MV-4-11 (cell line): ENCODE data around the gene HES3.

ENCODE experiments used
- DNase-seq: peaks from one replicate; lab custom pipeline; 2025; lab: John Stamatoyannopoulos, UW

HES3 gene, protein sequence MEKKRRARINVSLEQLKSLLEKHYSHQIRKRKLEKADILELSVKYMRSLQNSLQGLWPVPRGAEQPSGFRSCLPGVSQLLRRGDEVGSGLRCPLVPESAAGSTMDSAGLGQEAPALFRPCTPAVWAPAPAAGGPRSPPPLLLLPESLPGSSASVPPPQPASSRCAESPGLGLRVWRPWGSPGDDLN

GRCh38 chr1:6243993-6244392 lies at the start of gene HES3:
Gene HES3, plus strand, starts transcription at chr1:6244179. Its CDS starts 187 bp downstream, at chr1:6244366.
- no peak for DNase-seq

- peak; percentile 55 for DNase-seq
These were observed 46.1 kb upstream of the HES3 start for GRCh38 chr1:6197746-6198427.

DNA sequence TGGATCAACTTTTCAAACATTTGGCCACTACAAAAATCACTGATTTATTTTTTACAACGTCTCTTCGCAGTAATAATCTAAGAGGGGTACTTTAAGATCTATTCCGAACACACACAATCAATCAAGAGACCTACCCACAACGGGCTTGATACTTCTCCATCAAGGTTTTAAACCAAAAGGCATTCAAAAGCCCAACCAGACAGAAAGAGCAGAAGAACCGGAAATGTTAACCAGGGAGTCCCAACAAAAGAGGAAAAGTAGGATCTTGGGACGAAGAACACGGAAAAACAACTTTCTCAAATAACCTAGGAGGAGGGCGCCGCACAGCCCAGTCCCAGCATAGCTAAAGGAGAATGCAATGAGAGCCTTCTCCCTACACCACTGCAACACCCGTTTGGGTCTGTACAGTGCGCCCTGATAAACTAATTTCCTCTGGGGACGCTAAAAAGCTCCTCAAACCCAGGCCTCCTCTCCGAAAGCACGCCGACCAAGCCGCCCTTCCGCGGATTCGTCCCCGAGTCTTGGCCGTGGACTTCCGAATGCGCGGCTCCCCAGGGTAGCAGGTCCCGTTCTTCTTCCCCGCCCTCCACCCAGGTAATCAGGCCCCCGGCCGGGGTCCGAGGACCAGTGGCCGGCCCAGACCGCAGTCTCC lies 45.2 kb upstream of the HES3 start:
- DNase-seq, result no peak

DNA sequence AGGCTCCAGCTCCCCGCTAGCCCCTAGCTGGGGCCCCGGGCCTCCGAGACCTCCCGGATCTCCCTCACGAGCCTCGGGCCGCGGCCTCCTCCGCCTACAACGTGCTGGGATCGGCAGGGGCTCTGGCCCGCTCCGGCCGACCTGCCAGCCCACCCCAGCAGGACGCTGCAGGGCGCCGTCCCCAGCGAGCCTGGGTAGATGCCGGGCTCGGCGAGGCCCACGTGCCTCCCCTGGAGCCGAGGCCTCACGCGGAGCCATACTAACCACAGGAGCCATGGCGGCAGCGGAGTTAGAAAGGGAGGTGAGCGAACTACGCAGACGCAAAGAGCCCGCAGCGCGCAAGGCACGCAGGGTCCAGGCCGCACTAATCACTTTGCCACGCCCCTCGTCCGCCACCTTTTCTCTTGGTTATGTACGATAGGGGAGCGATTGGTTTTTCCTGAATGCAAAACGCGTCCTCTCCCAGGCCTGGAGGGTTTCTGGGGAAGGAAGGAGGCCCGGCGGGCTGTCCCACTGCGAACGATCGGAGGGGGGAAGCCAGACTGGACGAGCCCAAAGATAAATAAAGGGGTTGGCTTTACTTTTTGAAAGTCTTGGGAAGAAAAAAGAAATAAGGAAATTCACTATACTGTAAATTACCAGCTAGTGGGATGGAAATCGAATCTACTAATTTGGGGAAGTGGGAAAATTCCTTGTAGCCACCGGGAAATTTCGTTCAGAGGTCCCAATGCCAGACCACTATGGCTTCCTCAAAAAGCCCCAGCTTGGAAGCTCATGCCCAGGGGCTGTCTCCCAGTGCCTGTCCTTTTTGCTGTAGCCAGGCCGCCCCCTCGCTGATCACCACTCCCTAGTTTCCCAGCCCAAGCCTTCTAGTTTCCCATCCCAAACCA lies 44.4 kb upstream of the HES3 start, which contains the start of gene RPL22:
TSS of gene RPL22 (minus strand) at position 298 of the 890 bp plus-strand sequence. CDS start at position 276, 22 bp downstream.
- peak; percentile 99 for DNase-seq

DNA sequence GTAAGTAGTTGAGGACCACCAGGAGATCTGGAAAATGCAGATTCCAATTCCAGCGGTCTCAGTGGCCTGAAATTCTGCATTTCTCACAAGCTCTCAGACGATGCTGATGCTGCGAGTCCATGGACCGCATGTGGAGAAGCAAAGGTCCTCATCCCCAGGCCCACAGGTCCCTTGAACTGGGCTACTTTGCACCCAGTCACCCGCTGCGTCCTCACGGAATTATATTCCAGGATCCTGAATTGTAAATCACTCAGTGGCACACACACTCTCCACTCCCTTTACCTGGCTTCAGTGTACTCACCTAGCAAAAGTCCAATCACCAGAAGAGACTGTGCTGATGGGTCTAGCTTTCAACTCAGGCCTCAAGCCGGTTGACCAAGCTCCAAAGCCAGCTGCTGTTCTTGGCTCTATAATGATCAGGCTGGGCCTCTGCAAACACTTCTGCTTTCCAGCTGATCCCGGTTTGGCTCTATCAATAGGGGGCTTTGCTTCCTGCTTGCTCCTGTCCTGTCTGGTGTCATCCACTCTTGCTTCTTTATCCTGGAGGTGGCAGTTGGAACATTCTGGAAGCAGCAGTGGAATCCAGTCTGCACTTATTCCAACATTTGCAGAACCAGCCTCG lies 43.7 kb upstream of the HES3 start:
- DNase-seq, result peak; percentile 22

GRCh38 chr1:6202256-6202655 lies 41.7 kb upstream of the HES3 start:
- no peak for DNase-seq

DNA sequence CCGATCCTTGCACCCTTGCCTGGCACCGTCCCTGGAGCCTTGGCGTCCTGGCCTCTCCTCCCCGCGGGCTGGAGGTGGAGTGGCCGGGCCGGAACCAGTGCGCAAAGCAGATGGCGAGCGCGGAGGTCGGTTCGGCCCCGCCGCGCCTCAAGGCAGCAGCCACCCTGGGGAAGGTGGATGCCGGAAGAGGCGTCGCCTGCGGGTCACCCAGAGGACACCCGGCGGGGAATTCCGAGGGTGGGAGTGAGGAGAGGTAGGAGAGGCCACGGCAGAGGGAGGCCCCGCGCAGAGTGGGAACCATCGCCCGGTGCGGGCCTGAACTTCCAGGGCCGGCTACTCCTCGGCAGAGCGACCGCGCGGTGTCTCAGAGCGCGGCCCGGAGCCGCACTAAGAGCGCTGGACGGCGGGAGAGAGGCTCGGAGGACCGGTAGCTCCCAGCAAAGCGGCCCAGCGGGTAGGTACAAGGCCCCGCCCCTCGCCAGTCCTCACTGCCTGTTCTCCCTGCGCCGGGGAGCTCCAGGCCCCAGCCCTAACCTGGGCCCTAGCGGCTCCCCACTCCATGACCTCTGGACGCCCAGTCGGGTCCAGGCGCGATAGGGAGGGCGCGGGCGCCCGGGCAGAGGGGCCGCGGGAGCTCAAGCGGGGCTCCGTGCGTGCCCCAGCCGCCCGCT lies 38.0 kb upstream of the HES3 start, which contains the start of gene RNF207:
TSS of gene RNF207 (plus strand) at position 271 of the 671 bp plus-strand sequence. CDS start 417 bp downstream, outside the sequence.
- DNase-seq, result no peak

GRCh38 chr1:6206520-6206855 lies 37.5 kb upstream of the HES3 start:
- no peak for DNase-seq

DNA sequence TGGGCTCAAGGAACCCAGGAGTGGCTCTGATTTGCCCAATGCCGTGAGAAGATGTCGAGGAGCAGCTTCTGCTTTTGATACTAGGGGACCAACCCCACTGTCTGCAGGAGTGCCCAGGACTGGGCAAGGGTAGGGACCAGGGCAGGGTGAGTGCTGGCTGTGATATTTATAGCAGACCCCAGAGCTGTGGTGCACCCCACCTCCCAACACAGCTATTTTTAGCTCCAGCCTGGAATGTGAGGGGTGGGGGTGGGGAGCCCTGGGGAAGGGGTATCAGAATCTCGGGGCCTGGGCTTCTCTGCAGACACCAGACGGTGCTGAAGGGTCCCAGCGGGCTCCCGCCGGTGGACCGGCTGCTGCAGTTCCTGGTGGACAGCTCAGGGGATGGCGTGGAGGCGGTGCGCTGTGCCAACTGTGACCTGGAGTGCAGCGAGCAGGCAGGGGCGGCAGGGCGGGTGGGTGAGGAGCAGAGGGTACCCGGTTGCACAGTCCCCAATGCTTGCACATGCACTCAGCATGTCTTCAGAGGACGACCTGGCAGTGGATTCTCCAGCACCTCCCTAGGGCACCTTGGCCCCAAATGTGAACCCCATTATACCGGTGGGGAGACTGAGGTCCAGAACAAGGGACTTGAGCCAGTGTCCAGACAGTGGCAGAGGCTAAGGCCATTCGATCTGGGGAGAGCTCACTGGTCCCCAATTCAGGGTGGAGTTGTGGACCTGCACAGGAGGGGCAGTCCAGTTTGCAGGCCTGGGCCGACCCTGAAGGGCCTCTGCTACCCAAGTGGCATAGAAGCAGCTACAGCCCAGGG lies 36.7 kb upstream of the HES3 start:
- DNase-seq, result peak; percentile 14

GRCh38 chr1:6207921-6208320 lies 36.1 kb upstream of the HES3 start:
- no peak for DNase-seq

DNA sequence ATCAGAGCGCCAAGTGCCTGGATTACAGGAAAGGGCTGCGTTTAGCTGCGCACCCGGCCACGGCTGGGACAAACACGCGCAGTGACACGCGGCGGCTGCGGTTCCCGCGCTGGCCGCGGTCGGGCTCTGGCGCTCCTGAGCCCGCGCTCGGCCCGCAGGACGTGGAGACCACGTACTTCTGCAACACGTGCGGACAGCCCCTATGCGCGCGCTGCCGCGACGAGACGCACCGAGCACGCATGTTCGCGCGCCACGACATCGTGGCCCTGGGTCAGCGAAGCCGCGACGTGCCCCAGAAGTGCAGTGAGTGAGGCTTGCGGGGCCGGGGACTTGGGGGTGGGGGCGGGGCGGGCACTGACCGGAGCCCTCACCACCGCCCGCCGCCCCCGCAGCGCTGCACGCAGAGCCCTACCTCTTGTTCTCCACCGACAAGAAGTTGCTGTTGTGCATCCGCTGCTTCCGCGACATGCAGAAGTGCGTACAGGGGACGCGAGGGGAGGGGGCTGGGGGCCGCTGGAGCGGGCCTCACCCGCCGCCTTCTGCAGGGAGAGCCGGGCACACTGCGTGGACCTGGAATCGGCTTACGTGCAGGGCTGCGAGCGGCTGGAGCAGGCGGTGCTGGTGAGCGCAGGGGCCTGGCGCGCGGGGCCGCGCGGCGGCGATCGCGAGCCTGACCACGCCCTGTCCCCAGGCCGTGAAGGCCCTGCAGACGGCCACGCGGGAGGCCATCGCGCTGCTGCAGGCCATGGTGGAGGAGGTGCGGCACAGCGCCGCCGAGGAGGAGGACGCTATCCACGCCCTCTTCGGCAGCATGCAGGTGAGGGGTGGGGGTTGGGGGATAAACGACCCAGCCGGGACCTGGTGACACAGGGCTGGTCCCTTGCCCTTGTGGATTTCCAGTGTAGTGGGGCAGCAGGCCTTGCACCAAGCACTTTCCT lies 35.0 kb upstream of the HES3 start:
- peak; percentile 22 for DNase-seq

GRCh38 chr1:6209661-6210580 lies 34.1 kb upstream of the HES3 start:
- DNase-seq, result no peak

DNA sequence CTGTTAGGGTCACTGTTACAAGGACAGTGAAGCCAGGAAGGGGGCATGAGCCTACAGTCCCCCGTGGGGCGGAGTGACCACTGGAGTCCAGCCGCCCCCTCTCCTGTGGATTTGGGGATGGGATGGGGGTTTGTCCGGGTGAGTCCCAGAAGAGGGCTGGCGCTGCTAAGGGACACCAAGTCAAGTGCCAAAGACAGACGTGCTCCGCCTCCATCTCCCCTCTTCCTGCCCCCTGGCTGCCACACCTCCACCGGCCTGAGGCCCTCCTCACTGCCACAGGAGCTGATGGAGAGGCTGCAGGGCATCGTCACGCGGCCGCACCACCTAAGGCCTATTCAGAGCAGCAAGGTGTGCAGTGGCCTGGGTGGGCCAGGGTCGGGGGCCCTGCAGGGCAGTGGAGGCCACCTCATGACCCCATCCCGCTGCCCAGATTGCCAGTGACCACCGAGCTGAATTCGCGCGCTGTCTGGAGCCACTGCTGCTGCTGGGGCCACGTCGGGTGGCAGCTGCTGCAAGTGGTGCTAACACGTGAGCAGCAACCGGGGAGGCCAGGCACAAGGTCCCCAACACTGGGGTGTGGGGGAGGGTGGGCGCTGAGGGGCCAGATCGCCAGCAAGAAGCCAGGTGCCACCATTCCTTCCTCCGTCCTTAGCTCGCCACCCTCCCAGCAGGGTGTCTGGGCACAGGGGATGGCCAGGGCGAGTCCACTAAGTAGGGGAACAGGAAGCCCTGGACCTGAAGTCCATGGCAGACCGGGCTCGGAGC lies 33.2 kb upstream of the HES3 start:
- DNase-seq, result no peak

- DNase-seq, result no peak
These were observed 32.2 kb upstream of the HES3 start for GRCh38 chr1:6211731-6212130.

DNA sequence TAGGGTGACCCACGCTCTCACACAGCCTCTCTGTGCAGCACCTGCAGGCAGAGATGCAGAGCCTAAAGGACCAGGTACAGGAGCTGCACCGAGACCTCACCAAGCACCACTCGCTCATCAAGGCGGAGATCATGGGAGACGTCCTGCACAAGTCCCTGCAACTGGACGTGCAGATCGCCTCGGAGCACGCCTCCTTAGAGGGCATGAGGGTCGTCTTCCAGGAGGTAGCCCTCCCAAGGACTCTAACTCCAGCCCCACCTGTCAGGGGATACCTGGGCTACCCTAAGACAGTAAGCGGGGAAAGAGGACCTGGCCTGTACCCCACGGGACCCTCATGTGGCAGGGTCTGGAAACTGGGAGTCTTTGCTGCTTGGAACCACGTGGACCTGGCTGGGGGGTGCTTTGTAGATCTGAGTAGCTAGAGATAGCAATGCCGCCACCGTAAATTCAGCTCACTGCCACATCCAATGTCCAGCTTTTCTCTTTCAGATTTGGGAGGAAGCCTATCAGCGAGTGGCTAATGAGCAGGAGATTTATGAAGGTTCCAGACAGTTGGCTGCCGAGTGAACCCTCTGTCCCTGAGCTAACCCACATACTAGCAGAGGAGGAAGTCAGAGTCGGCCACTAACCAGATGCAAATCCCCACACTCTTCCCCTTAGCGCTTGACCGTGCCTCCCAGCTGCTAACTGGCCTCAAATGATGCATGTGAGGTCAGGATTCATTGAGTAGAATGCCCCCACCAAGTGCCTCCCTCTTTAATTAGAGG lies 31.6 kb upstream of the HES3 start:
- DNase-seq, result peak; percentile 92

DNA sequence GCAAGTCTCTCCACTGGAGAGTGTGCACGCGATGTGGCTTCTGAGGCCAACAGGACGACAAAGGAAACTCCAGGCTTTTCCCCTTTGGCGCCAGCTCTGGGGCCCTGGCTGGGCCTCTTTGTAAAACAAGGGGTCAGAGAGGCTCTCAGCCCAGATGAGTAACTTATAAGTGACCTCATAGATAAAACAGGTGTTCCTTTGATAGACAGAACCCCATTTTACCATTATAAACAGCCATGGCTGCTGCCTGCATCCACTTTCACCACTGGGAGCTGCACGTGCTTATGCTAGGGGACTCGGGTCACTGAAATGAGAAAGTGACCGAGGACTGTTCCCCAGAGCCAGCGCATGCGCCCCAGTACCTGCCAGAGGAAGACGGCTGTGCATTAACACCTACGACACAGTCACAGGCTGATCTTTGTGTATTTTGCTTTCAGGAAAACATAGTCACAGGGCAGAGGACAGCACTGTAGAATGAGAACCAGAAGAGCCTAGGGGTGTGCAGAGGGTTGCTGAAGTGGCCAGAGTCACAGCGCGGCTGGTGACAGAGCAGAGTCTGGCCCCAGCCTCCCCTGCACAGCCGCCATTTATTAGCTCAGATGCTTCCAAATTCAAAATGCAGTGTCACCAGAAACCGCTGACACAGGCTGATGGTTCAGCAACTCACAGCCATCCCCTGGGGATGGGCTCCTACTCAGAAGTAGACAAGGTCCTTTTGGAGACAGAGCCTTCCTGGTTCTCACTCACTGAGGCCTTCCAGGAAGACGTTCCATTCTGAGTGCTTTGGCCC lies 25.4 kb upstream of the HES3 start:
- DNase-seq, result no peak
